DOHH2 (cell line): ENCODE results near the gene ZNF451.
A peak's percentile ranks its signal among the peaks of the same experiment; 100 is the strongest.

Experiments
- H3F3A ChIP-seq: fragments of 200-600 bp; sonication (generic), shearing (Covaris generic); 2 replicates; pipeline ENCODE4 v1.6.0; 2016; ENCODE audit warnings: antibody characterized with exemption, mild to moderate bottlenecking; ENCODE audit not compliant: control insufficient read depth, insufficient read depth
- H3K27ac ChIP-seq: fragments of 200-600 bp; sonication (generic); 2 replicates; pipeline ENCODE4 v1.5.1; 2014; ENCODE audit warnings: low read depth, mild to moderate bottlenecking, low read length, moderate library complexity
- H3K27me3 ChIP-seq: fragments of 200-600 bp; sonication (generic); 2 replicates; pipeline ENCODE4 v1.6.1; 2014; ENCODE audit warnings: mild to moderate bottlenecking, low read length, mixed read lengths; ENCODE audit not compliant: control insufficient read depth
- H3K36me3 ChIP-seq: fragments of 200-600 bp; sonication (generic); 2 replicates; pipeline ENCODE4 v1.6.1; 2014; ENCODE audit warnings: mild to moderate bottlenecking, low read length, moderate library complexity, mixed read lengths; ENCODE audit not compliant: control insufficient read depth
- H3K4me1 ChIP-seq: fragments of 200-600 bp; sonication (generic); 2 replicates; pipeline ENCODE4 v1.6.1; 2014; ENCODE audit warnings: mild to moderate bottlenecking, low read length, mixed read lengths; ENCODE audit not compliant: control insufficient read depth
- H3K4me2 ChIP-seq: fragments of 200-600 bp; sonication (generic); 2 replicates; pipeline ENCODE4 v1.6.0; 2014; ENCODE audit warnings: mild to moderate bottlenecking, low read length, moderate library complexity
- H3K4me3 ChIP-seq: fragments of 200-600 bp; sonication (generic); 2 replicates; pipeline ENCODE4 v1.5.1; 2014; ENCODE audit warnings: mild to moderate bottlenecking, low read length, mixed read lengths
- H3K79me2 ChIP-seq: fragments of 200-600 bp; sonication (generic); 2 replicates; pipeline ENCODE4 v1.6.1; 2014; ENCODE audit warnings: mild to moderate bottlenecking, low read length, mixed read lengths; ENCODE audit not compliant: control insufficient read depth
- H3K9me2 ChIP-seq: fragments of 200-600 bp; sonication (generic); replicated peaks from 2 replicates; pipeline ENCODE4 v1.6.1; 2014; ENCODE audit warnings: mild to moderate bottlenecking, low read length, mixed read lengths; ENCODE audit not compliant: control insufficient read depth
- H3K9me3 ChIP-seq: fragments of 200-600 bp; sonication (generic); 2 replicates; pipeline ENCODE4 v1.6.1; 2014; ENCODE audit warnings: antibody characterized with exemption, low read length, mixed read lengths; ENCODE audit not compliant: control insufficient read depth, insufficient read depth
- H4K20me1 ChIP-seq: fragments of 200-600 bp; sonication (generic); 2 replicates; pipeline ENCODE4 v1.6.0; 2014; ENCODE audit warnings: low read depth, mild to moderate bottlenecking, antibody characterized with exemption, low read length, moderate library complexity; ENCODE audit not compliant: control insufficient read depth, insufficient read depth
- CTCF ChIP-seq: fragments of 200-600 bp; sonication (generic); IDR thresholded peaks from one replicate; pipeline ENCODE4 v1.5.1; 2014; ENCODE audit warnings: antibody characterized with exemption, mild to moderate bottlenecking, low read depth, low read length; ENCODE audit not compliant: poor library complexity, severe bottlenecking
- EZH2phosphoT487 ChIP-seq: fragments of 200-600 bp; sonication (generic); IDR thresholded peaks from 2 replicates; pipeline ENCODE4 v1.6.1; 2017; ENCODE audit warnings: borderline replicate concordance, mild to moderate bottlenecking, antibody characterized with exemption, low read length, moderate library complexity, mixed read lengths

Gene ZNF451

DNA sequence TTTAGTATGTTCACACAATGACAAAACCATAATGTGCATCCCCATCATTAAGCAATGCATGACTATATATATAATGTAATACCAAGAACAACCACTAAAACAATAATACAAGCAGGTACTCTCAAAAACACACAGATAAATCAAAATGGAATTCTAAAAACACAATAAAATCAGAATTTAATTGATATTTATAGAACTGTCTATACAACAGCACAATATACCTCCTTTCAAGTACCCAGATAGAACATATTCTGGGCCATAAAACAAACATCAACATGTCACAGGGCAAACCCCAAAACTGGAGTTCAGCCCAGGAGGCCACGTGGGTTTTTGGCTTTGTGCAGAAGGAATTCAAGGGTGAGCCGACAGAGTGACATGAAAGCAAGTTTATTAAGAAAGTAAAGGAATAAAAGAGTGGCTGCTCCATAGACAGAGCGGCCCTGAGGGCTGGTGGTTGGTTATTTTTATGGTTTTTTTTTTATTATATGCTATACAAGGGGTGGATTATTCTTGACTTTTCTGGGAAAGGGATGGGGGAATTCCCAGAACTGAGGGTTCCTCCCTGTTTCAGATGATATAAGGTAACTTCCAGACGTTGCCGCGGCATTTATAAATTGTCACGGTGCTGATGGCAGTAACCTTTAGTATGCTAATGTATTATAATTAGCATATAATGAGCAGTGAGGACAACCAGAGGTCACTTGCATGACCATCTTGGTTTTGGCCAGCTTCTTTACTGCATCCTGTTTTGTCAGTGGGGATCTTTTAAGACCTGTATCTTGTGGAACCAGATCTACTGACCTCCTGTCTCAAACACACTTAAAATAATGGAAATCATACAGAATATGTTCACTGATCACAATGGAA lies 126.5 kb downstream of the ZNF451 start:
- Histone ChIP-seq H3F3A (no peaks in the 10 kb centered on the region), H3K36me3 (no peaks in the 10 kb centered on the region), H3K4me3 (no peak overlapping the region), H4K20me1 (0 out of 2 replicates have a peak, but pooled peaks cover 6% of the 10 kb centered on the region), H3K79me2 (peaks cover 75% of the 10 kb centered on the region), H3K27ac (no peak overlapping the region), H3K4me2 (no peak overlapping the region), H3K9me3 (no peaks in the 10 kb centered on the region), H3K4me1 (peaks cover 14% of the 10 kb centered on the region), H3K9me2 (no peaks in the 10 kb centered on the region), H3K27me3 (no peaks in the 10 kb centered on the region)
- TF ChIP-seq CTCF = peak; percentile 10
- no peak for TF ChIP-seq EZH2phosphoT487

DNA sequence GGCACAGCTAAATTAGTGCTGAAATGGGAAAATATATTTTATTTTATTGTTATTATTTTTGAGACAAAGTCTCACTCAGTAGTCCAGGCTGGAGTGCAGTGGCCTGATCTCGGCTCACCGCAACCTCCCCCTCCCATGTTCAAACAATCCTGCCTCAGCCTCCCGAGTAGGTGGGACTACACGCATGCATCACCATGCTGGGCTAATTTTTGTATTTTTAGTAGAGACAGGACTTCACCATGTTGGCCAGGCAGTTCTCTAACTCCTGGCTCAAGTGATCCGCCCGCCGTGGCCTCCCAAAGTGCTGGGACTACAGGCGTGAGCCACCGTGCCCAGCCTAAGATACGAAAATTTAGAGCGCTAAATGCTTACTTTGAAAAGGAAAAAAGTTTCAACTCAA lies 127.3 kb downstream of the ZNF451 start:
- Histone ChIP-seq H3K4me3 (no peak overlapping the region), H3K36me3 (no peaks in the 10 kb centered on the region), H3K79me2 (peaks cover 78% of the 10 kb centered on the region), H3F3A (no peaks in the 10 kb centered on the region), H3K27me3 (no peaks in the 10 kb centered on the region), H3K4me2 (no peak overlapping the region), H3K9me2 (no peaks in the 10 kb centered on the region), H4K20me1 (0 out of 2 replicates have a peak, but pooled peaks cover 6% of the 10 kb centered on the region), H3K9me3 (no peaks in the 10 kb centered on the region), H3K27ac (no peak overlapping the region), H3K4me1 (peaks cover 14% of the 10 kb centered on the region)
- TF ChIP-seq EZH2phosphoT487 = no peak
- no peak for TF ChIP-seq CTCF
